Measurements from ENCODE around the gene ZWILCH. TPM values are rescaled to one million over a fixed set of nuclear protein-coding genes. Genes with fewer than 3 reads are reported as not detected.

ZWILCH gene
- total and polyA plus RNA-seq, 2 experiments from 2014 or later: 51.0 to 64.1 TPM

GRCh38 chr15:66569461-66570137 lies 64.5 kb downstream of the ZWILCH start:
- H3K9me3 Mint-ChIP-seq: no peaks in the 10 kb centered on the region
- DNase-seq (ENCODE audit: low spot score) (no peak), ATAC-seq (no peak)
- Histone ChIP-seq H3K27ac (ENCODE audit: low read depth) (no peak overlapping the region), H2AFZ (no peak overlapping the region), H3K79me2 (replicated peaks; ENCODE audit: insufficient read depth) (no peaks in the 10 kb centered on the region), H3F3A (replicated peaks; ENCODE audit: low read depth) (0 out of 2 replicates have a peak, but pooled peaks cover 6% of the 10 kb centered on the region), H3K36me3 (ENCODE audit: insufficient read depth) (no peaks in the 10 kb centered on the region), H3K4me3 (no peak overlapping the region), H4K20me1 (replicated peaks; ENCODE audit: insufficient read depth) (no peaks in the 10 kb centered on the region), H3K9me2 (ENCODE audit: insufficient read depth) (no peaks in the 10 kb centered on the region), H3K4me2 (no peak overlapping the region), H3K4me1 (ENCODE audit: insufficient read depth) (peaks cover 21% of the 10 kb centered on the region), H3K27me3 (ENCODE audit: insufficient read depth) (no peaks in the 10 kb centered on the region)
- H3K4me3 Mint-ChIP-seq: no peak overlapping the region; the same call in 2 of the 3 replicates
- H3K36me3 Mint-ChIP-seq (ENCODE audit: low read depth): no peaks in the 10 kb centered on the region; the same call in 2 of the 3 replicates
- no peak for TF ChIP-seq CTCF (conservative IDR thresholded peaks at IDR 0.05; ENCODE audit: low read depth in 2 of 2)
- no peak for TF ChIP-seq NANOG (IDR thresholded peaks at IDR 0.05; ENCODE audit: borderline replicate concordance)
- no peak for TF ChIP-seq ZNF331 (CRISPR knock-in tag; IDR thresholded peaks at IDR 0.05; ENCODE audit: low read depth)
- TF ChIP-seq JUNB (IDR thresholded peaks at IDR 0.05; ENCODE audit: unreplicated experiment): no peak
- TF ChIP-seq, protein P1, sequence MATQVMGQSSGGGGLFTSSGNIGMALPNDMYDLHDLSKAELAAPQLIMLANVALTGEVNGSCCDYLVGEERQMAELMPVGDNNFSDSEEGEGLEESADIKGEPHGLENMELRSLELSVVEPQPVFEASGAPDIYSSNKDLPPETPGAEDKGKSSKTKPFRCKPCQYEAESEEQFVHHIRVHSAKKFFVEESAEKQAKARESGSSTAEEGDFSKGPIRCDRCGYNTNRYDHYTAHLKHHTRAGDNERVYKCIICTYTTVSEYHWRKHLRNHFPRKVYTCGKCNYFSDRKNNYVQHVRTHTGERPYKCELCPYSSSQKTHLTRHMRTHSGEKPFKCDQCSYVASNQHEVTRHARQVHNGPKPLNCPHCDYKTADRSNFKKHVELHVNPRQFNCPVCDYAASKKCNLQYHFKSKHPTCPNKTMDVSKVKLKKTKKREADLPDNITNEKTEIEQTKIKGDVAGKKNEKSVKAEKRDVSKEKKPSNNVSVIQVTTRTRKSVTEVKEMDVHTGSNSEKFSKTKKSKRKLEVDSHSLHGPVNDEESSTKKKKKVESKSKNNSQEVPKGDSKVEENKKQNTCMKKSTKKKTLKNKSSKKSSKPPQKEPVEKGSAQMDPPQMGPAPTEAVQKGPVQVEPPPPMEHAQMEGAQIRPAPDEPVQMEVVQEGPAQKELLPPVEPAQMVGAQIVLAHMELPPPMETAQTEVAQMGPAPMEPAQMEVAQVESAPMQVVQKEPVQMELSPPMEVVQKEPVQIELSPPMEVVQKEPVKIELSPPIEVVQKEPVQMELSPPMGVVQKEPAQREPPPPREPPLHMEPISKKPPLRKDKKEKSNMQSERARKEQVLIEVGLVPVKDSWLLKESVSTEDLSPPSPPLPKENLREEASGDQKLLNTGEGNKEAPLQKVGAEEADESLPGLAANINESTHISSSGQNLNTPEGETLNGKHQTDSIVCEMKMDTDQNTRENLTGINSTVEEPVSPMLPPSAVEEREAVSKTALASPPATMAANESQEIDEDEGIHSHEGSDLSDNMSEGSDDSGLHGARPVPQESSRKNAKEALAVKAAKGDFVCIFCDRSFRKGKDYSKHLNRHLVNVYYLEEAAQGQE (IDR thresholded peaks at IDR 0.05; ENCODE audit: unreplicated experiment): no peak
- TF ChIP-seq EZH2 (IDR thresholded peaks at IDR 0.05; ENCODE audit: low read depth, unreplicated experiment): no peak
- TF ChIP-seq ETS1 (IDR thresholded peaks at IDR 0.05): no peak
- no peak for TF ChIP-seq STAT1 (IDR thresholded peaks at IDR 0.05; ENCODE audit: unreplicated experiment)
- no peak for TF ChIP-seq EZH2phosphoT487 (IDR thresholded peaks at IDR 0.05; ENCODE audit: unreplicated experiment)
- TF ChIP-seq CREB1 (CRISPR knock-in tag; IDR thresholded peaks at IDR 0.05; ENCODE audit: low read depth): no peak
- no peak for TF ChIP-seq POLR2AphosphoS5 (IDR thresholded peaks at IDR 0.05; ENCODE audit: low read depth)
- no peak for TF ChIP-seq ZNF114 (CRISPR knock-in tag; IDR thresholded peaks at IDR 0.05)
- peaks cover 24% of the 10 kb centered on the region for H3K4me1 Mint-ChIP-seq
- peaks cover 11% of the 10 kb centered on the region for H3K27me3 Mint-ChIP-seq (ENCODE audit: insufficient read depth, low read depth, poor library complexity)
- no peak overlapping the region for H3K27ac Mint-ChIP-seq

All from GM23338 (cell line).